ENCODE measurements around the gene SLITRK3. TPM values are rescaled to one million over a fixed set of nuclear protein-coding genes. Genes with fewer than 3 reads are reported as not detected.

The SLITRK3 gene
- total RNA-seq, 1 experiment from 2014 or later = not detected

GRCh38 chr3:165210132-165210531 is 13.9 kb upstream of the SLITRK3 start:
- Histone ChIP-seq H3K9me3 (ENCODE audit: insufficient read depth, low read depth) (no peaks in the 10 kb centered on the region), H3K79me2 (ENCODE audit: low read depth) (no peaks in the 10 kb centered on the region), H2AFZ (no peak overlapping the region), H3K27ac (no peak overlapping the region), H3K4me2 (no peak overlapping the region), H3F3A (ENCODE audit: insufficient read depth, low read depth) (no peaks in the 10 kb centered on the region), H4K20me1 (ENCODE audit: insufficient read depth) (no peaks in the 10 kb centered on the region), H3K4me3 (no peak overlapping the region), H3K36me3 (ENCODE audit: low read depth) (no peaks in the 10 kb centered on the region), H3K4me1 (replicated peaks; ENCODE audit: insufficient read depth) (no peaks in the 10 kb centered on the region), H3K9me2 (ENCODE audit: insufficient read depth) (no peaks in the 10 kb centered on the region), H3K27me3 (ENCODE audit: insufficient read depth, low read depth) (no peaks in the 10 kb centered on the region)
- CTCF ChIA-PET = no interaction called here
- peak; percentile 48; the same call in 1 of the 2 replicates for TF ChIP-seq CTCF (conservative IDR thresholded peaks at IDR 0.05)
- TF ChIP-seq EZH2 (IDR thresholded peaks at IDR 0.05; ENCODE audit: low read depth) = no peak
- BruUV-seq (replicated peaks) = no TSS peak
- POLR2A ChIA-PET (ENCODE audit: unreplicated experiment) = no interaction called here
- intact Hi-C loops (cut with micrococcal nuclease; ENCODE audit: unreplicated experiment) = no loop called here
- DNase-seq = no peak

- BruUV-seq (replicated peaks) = no TSS peak
- no peak for TF ChIP-seq EZH2 (IDR thresholded peaks at IDR 0.05; ENCODE audit: low read depth)
- peak; percentile 79 for TF ChIP-seq CTCF (conservative IDR thresholded peaks at IDR 0.05)
- no peaks in the 10 kb centered on the region for H3K4me1 ChIP-seq (replicated peaks; ENCODE audit: insufficient read depth)
- CTCF ChIA-PET = interaction anchor here (0.5 to 1.2 kb wide), 6 partner anchors 26 to 1826 kb away, joined by 3 to 6 read pairs (median 4); no protein-coding TSS in a partner anchor
- H3K9me2 ChIP-seq (ENCODE audit: insufficient read depth) = no peaks in the 10 kb centered on the region
- no peaks in the 10 kb centered on the region for H3K27me3 ChIP-seq (ENCODE audit: insufficient read depth, low read depth)
- H3K4me3 ChIP-seq = peak overlapping the region; percentile 20; the same call in 1 of the 2 replicates
- H4K20me1 ChIP-seq (ENCODE audit: insufficient read depth) = no peaks in the 10 kb centered on the region
- intact Hi-C loops (cut with micrococcal nuclease; ENCODE audit: unreplicated experiment) = loop anchor here (2.0 kb wide), 1 partner anchor 1826 kb away; no protein-coding TSS in a partner anchor
- H3K9me3 ChIP-seq (ENCODE audit: insufficient read depth, low read depth) = no peaks in the 10 kb centered on the region
- no peaks in the 10 kb centered on the region for H3K79me2 ChIP-seq (ENCODE audit: low read depth)
- no peak overlapping the region for H3K27ac ChIP-seq
- POLR2A ChIA-PET (ENCODE audit: unreplicated experiment) = no interaction called here
- H3K36me3 ChIP-seq (ENCODE audit: low read depth) = no peaks in the 10 kb centered on the region
- H3F3A ChIP-seq (ENCODE audit: insufficient read depth, low read depth) = no peaks in the 10 kb centered on the region
- peak; percentile 62 to 70 for DNase-seq
- H3K4me2 ChIP-seq = peak overlapping the region; percentile 61
- peak overlapping the region; percentile 58 for H2AFZ ChIP-seq
Observed at GRCh38 chr3:165206454-165207266, 10.5 kb upstream of the SLITRK3 start.

- H3K27me3 ChIP-seq (ENCODE audit: insufficient read depth, low read depth) = no peaks in the 10 kb centered on the region
- H3K4me3 ChIP-seq = no peak overlapping the region
- H3K36me3 ChIP-seq (ENCODE audit: low read depth) = no peaks in the 10 kb centered on the region
- no TSS peak for BruUV-seq (replicated peaks)
- DNase-seq = no peak
- ChIA-PET POLR2A (ENCODE audit: unreplicated experiment) (no interaction called here), CTCF (no interaction called here)
- no peaks in the 10 kb centered on the region for H3K9me2 ChIP-seq (ENCODE audit: insufficient read depth)
- no peaks in the 10 kb centered on the region for H3K79me2 ChIP-seq (ENCODE audit: low read depth)
- H3K4me2 ChIP-seq = no peak overlapping the region
- no peaks in the 10 kb centered on the region for H4K20me1 ChIP-seq (ENCODE audit: insufficient read depth)
- H2AFZ ChIP-seq = no peak overlapping the region
- no peaks in the 10 kb centered on the region for H3F3A ChIP-seq (ENCODE audit: insufficient read depth, low read depth)
- intact Hi-C loops (cut with micrococcal nuclease; ENCODE audit: unreplicated experiment) = no loop called here
- H3K9me3 ChIP-seq (ENCODE audit: insufficient read depth, low read depth) = no peaks in the 10 kb centered on the region
- H3K4me1 ChIP-seq (replicated peaks; ENCODE audit: insufficient read depth) = no peaks in the 10 kb centered on the region
- TF ChIP-seq EZH2 (IDR thresholded peaks at IDR 0.05; ENCODE audit: low read depth) (no peak), CTCF (conservative IDR thresholded peaks at IDR 0.05) (no peak)
- no peak overlapping the region for H3K27ac ChIP-seq
Observed at GRCh38 chr3:165204445-165204844, 8.3 kb upstream of the SLITRK3 start.
